ENCODE results near the gene PDCD7. TPM values are rescaled to one million over a fixed set of nuclear protein-coding genes. Genes with fewer than 3 reads are reported as not detected.

PDCD7 gene
- total and polyA plus RNA-seq, 2 of the 13 experiments (the other 11 are each of a cell fraction or from before 2014, with no cell fraction given) = 10.1 to 14.7 TPM

DNA sequence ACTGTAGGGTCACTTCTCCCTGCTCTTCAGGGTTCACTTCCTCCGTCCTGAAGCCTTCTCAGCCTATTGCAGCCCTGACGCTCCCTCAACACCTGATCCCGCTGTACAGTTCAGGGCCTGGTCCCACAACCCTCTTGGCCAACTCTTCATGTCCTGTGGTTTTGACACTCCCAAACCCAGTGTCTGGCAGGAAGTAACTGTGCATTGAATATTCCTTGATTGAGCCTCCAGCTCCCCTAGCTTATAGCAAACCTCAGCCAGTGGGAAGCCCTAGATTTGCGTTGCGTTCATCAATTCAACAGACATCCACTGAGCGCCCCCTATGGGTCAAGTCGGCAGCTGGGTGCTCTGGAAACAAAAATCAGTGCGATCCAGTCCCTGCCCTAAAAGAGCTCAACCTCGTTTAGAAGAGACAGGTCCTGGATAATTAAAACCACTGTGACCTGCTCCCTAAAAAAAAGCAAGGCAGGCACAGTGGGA lies 32.2 kb downstream of the PDCD7 start (continued):
- TF ChIP-seq, protein P1, sequence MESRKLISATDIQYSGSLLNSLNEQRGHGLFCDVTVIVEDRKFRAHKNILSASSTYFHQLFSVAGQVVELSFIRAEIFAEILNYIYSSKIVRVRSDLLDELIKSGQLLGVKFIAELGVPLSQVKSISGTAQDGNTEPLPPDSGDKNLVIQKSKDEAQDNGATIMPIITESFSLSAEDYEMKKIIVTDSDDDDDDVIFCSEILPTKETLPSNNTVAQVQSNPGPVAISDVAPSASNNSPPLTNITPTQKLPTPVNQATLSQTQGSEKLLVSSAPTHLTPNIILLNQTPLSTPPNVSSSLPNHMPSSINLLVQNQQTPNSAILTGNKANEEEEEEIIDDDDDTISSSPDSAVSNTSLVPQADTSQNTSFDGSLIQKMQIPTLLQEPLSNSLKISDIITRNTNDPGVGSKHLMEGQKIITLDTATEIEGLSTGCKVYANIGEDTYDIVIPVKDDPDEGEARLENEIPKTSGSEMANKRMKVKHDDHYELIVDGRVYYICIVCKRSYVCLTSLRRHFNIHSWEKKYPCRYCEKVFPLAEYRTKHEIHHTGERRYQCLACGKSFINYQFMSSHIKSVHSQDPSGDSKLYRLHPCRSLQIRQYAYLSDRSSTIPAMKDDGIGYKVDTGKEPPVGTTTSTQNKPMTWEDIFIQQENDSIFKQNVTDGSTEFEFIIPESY (CRISPR knock-in tag; IDR thresholded peaks at IDR 0.05) = 0 out of 2 replicates have a peak, but pooled peaks have one; percentile 7
- TF ChIP-seq ZNF746 (CRISPR knock-in tag; IDR thresholded peaks at IDR 0.05) = no peak
- 0 out of 2 replicates have a peak, but pooled peaks have one; percentile 31 for TF ChIP-seq ZNF614 (CRISPR knock-in tag; IDR thresholded peaks at IDR 0.05; ENCODE audit: borderline replicate concordance)
- no peak for TF ChIP-seq NFATC3 (CRISPR knock-in tag; IDR thresholded peaks at IDR 0.05)
- no peak for TF ChIP-seq ARID2 (CRISPR knock-in tag; IDR thresholded peaks at IDR 0.05; ENCODE audit: borderline replicate concordance)
- no peak for TF ChIP-seq TCF7 (IDR thresholded peaks at IDR 0.05; ENCODE audit: low read depth)
- peak; percentile 91 for TF ChIP-seq SMC3 (IDR thresholded peaks at IDR 0.05; ENCODE audit: low read length)
- no peak for TF ChIP-seq NR3C1 (CRISPR knock-in tag; IDR thresholded peaks at IDR 0.05)
- no peak for TF ChIP-seq ZNF773 (CRISPR knock-in tag; IDR thresholded peaks at IDR 0.05; ENCODE audit: borderline replicate concordance)
- TF ChIP-seq ZMAT5 (CRISPR knock-in tag; IDR thresholded peaks at IDR 0.05; ENCODE audit: borderline replicate concordance, low read depth) = no peak
- TF ChIP-seq KDM3A (CRISPR knock-in tag; IDR thresholded peaks at IDR 0.05; ENCODE audit: low read depth) = 0 out of 2 replicates have a peak, but pooled peaks have one; percentile 42

GRCh38 chr15:65100442-65100841 lies 33.2 kb downstream of the PDCD7 start:
- no TSS peak for BruUV-seq (replicated peaks)
- no peak for ATAC-seq
- POLR2A ChIA-PET = interaction anchor here (1.4 kb wide), 1 partner anchor 67 kb away, joined by 3 read pairs; no protein-coding TSS in a partner anchor
- Histone ChIP-seq H2AFZ (ENCODE audit: low read length) (no peak overlapping the region), H3K27ac (ENCODE audit: extremely low read length, insufficient read depth, low read length) (no peak overlapping the region), H3K4me1 (ENCODE audit: insufficient read depth, low read length) (peaks cover 6% of the 10 kb centered on the region), H3K9me3 (ENCODE audit: low read length) (no peaks in the 10 kb centered on the region), H3K27me3 (ENCODE audit: control insufficient read depth in 1 of 2, insufficient read depth in 2 of 2, low read length in 2 of 2) (no peaks in the 10 kb centered on the region), H3K79me2 (ENCODE audit: insufficient read depth, low read length) (no peaks in the 10 kb centered on the region), H3K4me2 (ENCODE audit: low read depth, low read length) (no peak overlapping the region), H3K4me3 (replicated peaks in 1 of 3; ENCODE audit: insufficient read depth in 1 of 3, low read depth in 2 of 3, low read length in 3 of 3) (no peak overlapping the region), H3K9ac (ENCODE audit: insufficient read depth, low read depth, low read length) (no peak overlapping the region), H3K36me3 (replicated peaks in 1 of 2; ENCODE audit: control insufficient read depth in 1 of 2, insufficient read depth in 2 of 2, low read length in 2 of 2) (peaks cover 6 to 13% of the 10 kb centered on the region in 2 experiments; a peak in 4 of 5 replicates), H4K20me1 (ENCODE audit: insufficient read depth, low read length) (no peaks in the 10 kb centered on the region)
- no peak for DNase-seq (ENCODE audit: low spot score)
- in situ Hi-C loops (cut with HindIII; ENCODE audit: extremely low pct_ligation_motif_present, low pct_unique_long_range_greater_than_20kb) = no loop called here
- WGBS (ENCODE audit: low lambda C conversion rate) = 90% methylated on average over 7 of the region's 7 CpGs
- intact Hi-C loops (cut with micrococcal nuclease; ENCODE audit: unreplicated experiment) = no loop called here
- no peak for FAIRE-seq
- CTCF ChIA-PET (ENCODE audit: low intra/inter-chr PET ratio, low total read pairs) = interaction anchor here (2.3 to 3.4 kb wide), 2 partner anchors 46 to 67 kb away, joined by 29 to 56 read pairs; no protein-coding TSS in a partner anchor
- TF ChIP-seq, protein P2, sequence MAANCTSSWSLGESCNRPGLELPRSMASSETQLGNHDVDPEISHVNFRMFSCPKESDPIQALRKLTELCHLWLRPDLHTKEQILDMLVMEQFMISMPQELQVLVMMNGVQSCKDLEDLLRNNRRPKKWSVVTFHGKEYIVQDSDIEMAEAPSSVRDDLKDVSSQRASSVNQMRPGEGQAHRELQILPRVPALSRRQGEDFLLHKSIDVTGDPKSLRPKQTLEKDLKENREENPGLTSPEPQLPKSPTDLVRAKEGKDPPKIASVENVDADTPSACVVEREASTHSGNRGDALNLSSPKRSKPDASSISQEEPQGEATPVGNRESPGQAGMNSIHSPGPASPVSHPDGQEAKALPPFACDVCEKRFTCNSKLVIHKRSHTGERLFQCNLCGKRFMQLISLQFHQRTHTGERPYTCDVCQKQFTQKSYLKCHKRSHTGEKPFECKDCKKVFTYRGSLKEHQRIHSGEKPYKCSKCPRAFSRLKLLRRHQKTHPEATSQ (CRISPR knock-in tag; IDR thresholded peaks at IDR 0.05; ENCODE audit: borderline replicate concordance) = no peak
- TF ChIP-seq JDP2 (CRISPR knock-in tag; IDR thresholded peaks at IDR 0.05; ENCODE audit: borderline replicate concordance) (no peak), MED8 (CRISPR knock-in tag; IDR thresholded peaks at IDR 0.05; ENCODE audit: insufficient replicate concordance) (no peak), MAFG (CRISPR knock-in tag; IDR thresholded peaks at IDR 0.05) (no peak), ARNT2 (CRISPR knock-in tag; IDR thresholded peaks at IDR 0.05; ENCODE audit: low read depth) (no peak), ZNF143 (CRISPR knock-in tag; IDR thresholded peaks at IDR 0.05) (no peak), PPARG (CRISPR knock-in tag; conservative IDR thresholded peaks at IDR 0.05) (no peak), MAFF (IDR thresholded peaks at IDR 0.05; ENCODE audit: low read depth, low read length) (no peak), ARHGAP35 (CRISPR knock-in tag; IDR thresholded peaks at IDR 0.05; ENCODE audit: borderline replicate concordance) (no peak)
- TF ChIP-seq, protein P3, sequence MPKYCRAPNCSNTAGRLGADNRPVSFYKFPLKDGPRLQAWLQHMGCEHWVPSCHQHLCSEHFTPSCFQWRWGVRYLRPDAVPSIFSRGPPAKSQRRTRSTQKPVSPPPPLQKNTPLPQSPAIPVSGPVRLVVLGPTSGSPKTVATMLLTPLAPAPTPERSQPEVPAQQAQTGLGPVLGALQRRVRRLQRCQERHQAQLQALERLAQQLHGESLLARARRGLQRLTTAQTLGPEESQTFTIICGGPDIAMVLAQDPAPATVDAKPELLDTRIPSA (CRISPR knock-in tag; IDR thresholded peaks at IDR 0.05; ENCODE audit: borderline replicate concordance) = no peak

Measured in HepG2 (cell line).